Thymus (tissue), 11 donors: Measurements from ENCODE around the gene UBE4A. TPM values are rescaled to one million over a fixed set of nuclear protein-coding genes. Genes with fewer than 3 reads are reported as not detected.

Experiments used
- DNase-seq, 9 donors: peaks; one replicate each; pipeline ENCODE4 v3.0.0-alpha.2; 2013; ENCODE audit warnings: low spot score in 9 of 9, low read depth in 6 of 9, missing footprints in 1 of 9
- H3K27ac ChIP-seq, 2 donors: one replicate each; pipeline ENCODE4 v1.5.1; 2013; ENCODE audit warnings: control low read depth in 1 of 2, low read depth in 1 of 2, low read length in 1 of 2, mild to moderate bottlenecking in 1 of 2, moderate library complexity in 1 of 2
- H3K27me3 ChIP-seq, 2 donors: one replicate each; pipeline ENCODE4 v1.5.1; 2013; ENCODE audit warnings: low read length in 1 of 2; ENCODE audit not compliant: control insufficient read depth in 2 of 2, insufficient read depth in 1 of 2
- H3K36me3 ChIP-seq, 2 donors: one replicate each; pipeline ENCODE4 v1.5.1; 2013; ENCODE audit warnings: low read length in 1 of 2, mild to moderate bottlenecking in 1 of 2, moderate library complexity in 1 of 2; ENCODE audit not compliant: control insufficient read depth in 2 of 2, insufficient read depth in 2 of 2
- H3K4me1 ChIP-seq, 2 donors: one replicate each; pipeline ENCODE4 v1.5.1; 2013; ENCODE audit warnings: low read length in 2 of 2; ENCODE audit not compliant: control insufficient read depth in 2 of 2, insufficient read depth in 2 of 2
- H3K4me3 ChIP-seq, 2 donors: one replicate each; pipeline ENCODE4 v1.5.1; 2013; ENCODE audit warnings: low read length in 2 of 2, control low read depth in 1 of 2, mild to moderate bottlenecking in 1 of 2
- H3K9me3 ChIP-seq, 2 donors: one replicate each; pipeline ENCODE4 v1.5.1; 2013; ENCODE audit warnings: low read length in 1 of 2, mild to moderate bottlenecking in 1 of 2; ENCODE audit not compliant: control insufficient read depth in 2 of 2, insufficient read depth in 1 of 2
- WGBS: extraction: QIAGEN DNeasy Blood & Tissue Kit; methylation state at CpG from one replicate; pipeline ENCODE4 v1.1.7; 2013; 5-methylcytosine and 5-hydroxymethylcytosine counted together
- polyA plus RNA-seq: library from polyadenylated mRNA; stranded (reverse); fragments of 200-250 nt; gene quantifications from one replicate; pipeline ENCODE4 v1.2.3, GENCODE V29; 2013
- total RNA-seq: library from RNA; stranded (reverse); fragments of 120-200 nt; gene quantifications from one replicate; pipeline ENCODE4 v1.2.4, GENCODE V29; 2013
- donor health status: healthy.

UBE4A gene
- total and polyA plus RNA-seq, 2 donors = 22.2 to 40.6 TPM

GRCh38 chr11:118318581-118319336, 40.6 kb upstream of the UBE4A start:
- WGBS = 84% methylated on average over 11 of the region's 11 CpGs
- no peak for DNase-seq
- H3K27me3 ChIP-seq = no peaks in the 10 kb centered on the region
- peaks cover 33 to 41% of the 10 kb centered on the region in 2 donors for H3K36me3 ChIP-seq
- H3K27ac ChIP-seq = peak overlapping the region; percentile 64 to 92
- peaks cover 0 to 10% of the 10 kb centered on the region in 2 donors for H3K9me3 ChIP-seq
- no peak overlapping the region for H3K4me3 ChIP-seq
- peaks cover 52 to 80% of the 10 kb centered on the region in 2 donors for H3K4me1 ChIP-seq

- WGBS = 15% methylated on average over 1 of the region's 1 CpG
- H3K4me3 ChIP-seq = no peak overlapping the region
- H3K36me3 ChIP-seq = peaks cover 27 to 38% of the 10 kb centered on the region in 2 donors
- no peak for DNase-seq
- H3K27ac ChIP-seq = peak overlapping the region; percentile 64 to 92
- H3K4me1 ChIP-seq = peaks cover 46 to 75% of the 10 kb centered on the region in 2 donors
- H3K27me3 ChIP-seq = no peaks in the 10 kb centered on the region
- peaks cover 0 to 10% of the 10 kb centered on the region in 2 donors for H3K9me3 ChIP-seq
Observed at GRCh38 chr11:118319337-118319707, 40.1 kb upstream of the UBE4A start.

DNA sequence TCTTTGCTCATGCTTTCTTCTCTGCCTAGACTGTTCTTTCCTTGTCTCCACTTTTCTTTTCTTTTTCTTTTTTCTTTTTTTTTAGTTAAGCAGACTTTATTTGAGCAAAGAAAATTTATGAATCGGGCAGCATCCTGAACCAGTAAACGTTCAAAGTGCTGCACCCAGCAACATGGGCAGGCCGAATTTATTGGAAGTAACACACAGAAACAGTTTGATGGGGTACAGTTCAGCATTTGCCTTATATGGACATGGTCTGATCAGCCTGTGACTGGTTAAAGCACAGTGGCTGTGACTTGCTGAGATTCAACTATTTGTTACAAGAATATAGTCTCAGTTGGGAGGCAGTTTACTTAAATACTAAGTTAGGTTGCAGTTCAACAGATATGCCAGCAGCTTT, 38.9 kb upstream of the UBE4A start:
- H3K4me3 ChIP-seq = no peak overlapping the region
- H3K9me3 ChIP-seq = peaks cover 0 to 10% of the 10 kb centered on the region in 2 donors
- 98% methylated on average over 3 of the region's 3 CpGs for WGBS
- no peak for DNase-seq
- H3K36me3 ChIP-seq = peaks cover 15 to 29% of the 10 kb centered on the region in 2 donors
- no peaks in the 10 kb centered on the region for H3K27me3 ChIP-seq
- H3K27ac ChIP-seq = peak overlapping the region in 1 of 2 donors; percentile 23
- H3K4me1 ChIP-seq = peaks cover 35 to 63% of the 10 kb centered on the region in 2 donors

DNA sequence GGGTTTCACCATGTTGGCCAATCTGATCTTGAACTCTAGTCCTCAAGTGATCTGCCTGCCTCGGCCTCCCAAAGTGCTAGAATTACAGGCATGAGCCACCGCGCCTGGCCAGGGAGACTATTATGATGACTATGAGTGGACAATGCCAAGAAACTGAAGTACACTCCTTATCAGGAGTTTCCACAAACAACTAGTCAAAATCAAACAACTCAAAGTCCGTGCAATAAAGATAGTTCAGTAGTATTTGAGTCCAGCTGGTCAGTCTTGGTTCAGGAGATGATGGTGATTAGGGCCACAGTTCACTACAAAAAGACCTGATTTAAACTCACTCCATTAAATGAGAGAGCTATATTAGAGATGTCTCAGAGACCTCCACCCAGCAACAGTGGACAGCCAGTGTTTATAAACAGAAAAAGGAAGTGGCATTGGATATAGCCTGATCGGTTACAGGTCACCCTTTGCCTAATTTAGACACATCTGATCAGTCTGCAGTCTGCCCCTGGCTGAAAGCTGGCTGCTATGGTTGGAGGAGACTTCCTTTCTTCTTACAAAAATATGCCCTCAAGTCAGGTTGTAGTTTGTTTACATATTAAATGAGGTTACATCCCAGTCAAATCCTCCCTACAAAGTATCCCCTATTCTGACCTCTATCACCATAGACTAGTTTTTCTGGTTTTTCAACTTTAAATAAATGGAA, 37.9 kb upstream of the UBE4A start:
- Histone ChIP-seq H3K36me3 (peaks cover 15 to 25% of the 10 kb centered on the region in 2 donors), H3K27ac (peak overlapping the region in 1 of 2 donors; percentile 29), H3K9me3 (peaks cover 0 to 10% of the 10 kb centered on the region in 2 donors), H3K27me3 (no peaks in the 10 kb centered on the region), H3K4me1 (peaks cover 30 to 53% of the 10 kb centered on the region in 2 donors), H3K4me3 (no peak overlapping the region)
- WGBS = 86% methylated on average over 5 of the region's 5 CpGs
- no peak for DNase-seq

DNA sequence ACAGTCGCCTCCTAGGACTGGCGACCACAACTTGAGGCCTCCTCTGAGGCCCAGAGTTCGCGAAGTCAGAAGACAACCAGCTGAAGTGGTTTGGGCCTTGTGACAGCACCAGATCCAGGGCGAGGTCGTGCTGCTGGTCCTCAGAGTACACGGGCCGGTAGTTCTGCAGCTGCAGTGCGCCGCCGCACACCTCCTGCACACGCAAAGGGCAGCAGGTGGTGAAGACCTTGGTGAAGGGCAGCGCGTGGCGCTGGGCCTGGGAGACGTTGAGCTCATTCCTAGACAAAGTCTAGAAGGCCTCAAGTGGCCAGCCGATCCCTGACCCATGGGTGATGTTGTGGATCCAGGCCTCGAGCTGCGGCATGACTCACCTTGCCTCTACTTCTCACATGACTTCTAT, 36.7 kb upstream of the UBE4A start:
- WGBS = 98% methylated on average over 19 of the region's 19 CpGs
- H3K4me1 ChIP-seq = peaks cover 20 to 41% of the 10 kb centered on the region in 2 donors
- no peaks in the 10 kb centered on the region for H3K27me3 ChIP-seq
- H3K4me3 ChIP-seq = no peak overlapping the region
- no peak for DNase-seq
- peaks cover 15 to 21% of the 10 kb centered on the region in 2 donors for H3K36me3 ChIP-seq
- no peak overlapping the region for H3K27ac ChIP-seq
- peaks cover 0 to 10% of the 10 kb centered on the region in 2 donors for H3K9me3 ChIP-seq

DNA sequence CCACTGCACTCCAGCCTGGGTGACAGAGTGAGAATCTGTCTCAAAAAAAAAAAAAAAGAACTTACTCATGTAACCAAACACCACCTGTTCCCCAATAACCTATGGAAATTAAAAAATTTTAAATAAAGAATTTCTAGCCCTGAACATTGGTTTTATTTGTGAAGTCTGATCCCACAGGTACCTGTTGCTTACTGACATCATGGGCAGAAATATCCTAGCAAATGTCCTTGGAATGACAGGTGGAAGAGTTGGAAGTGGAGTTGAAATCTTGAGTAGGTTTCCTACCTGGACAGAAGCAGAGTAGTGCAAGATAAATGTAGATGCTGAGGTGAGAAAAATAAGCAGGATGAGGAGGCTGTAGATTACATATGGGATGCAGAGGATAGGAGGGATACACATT, 34.1 kb upstream of the UBE4A start:
- H3K4me3 ChIP-seq = no peak overlapping the region
- DNase-seq = no peak
- peaks cover 4 to 21% of the 10 kb centered on the region in 2 donors for H3K36me3 ChIP-seq
- no peaks in the 10 kb centered on the region for H3K27me3 ChIP-seq
- H3K27ac ChIP-seq = no peak overlapping the region
- peaks cover 0 to 5% of the 10 kb centered on the region in 2 donors for H3K9me3 ChIP-seq
- H3K4me1 ChIP-seq = peaks cover 0 to 15% of the 10 kb centered on the region in 2 donors

DNA sequence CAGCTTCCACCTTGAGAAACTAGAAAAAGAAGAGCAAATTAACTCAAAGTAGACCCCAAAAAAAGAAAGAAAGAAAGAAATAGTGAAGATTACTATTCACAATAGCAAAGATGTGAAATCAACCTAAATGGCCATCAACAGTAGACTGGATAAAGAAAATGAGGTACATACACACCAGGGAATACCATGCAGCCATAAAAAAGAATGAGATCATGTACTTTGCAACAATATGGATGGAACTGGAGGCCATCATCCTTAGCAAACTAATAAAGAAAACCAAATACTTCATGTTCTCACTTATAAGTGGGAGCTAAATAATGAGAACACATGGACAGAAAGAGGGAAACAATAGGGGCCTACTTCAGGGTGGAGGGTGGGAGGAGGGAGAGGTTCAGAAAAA, 30.7 kb upstream of the UBE4A start:
- Histone ChIP-seq H3K36me3 (peaks cover 0 to 13% of the 10 kb centered on the region in 2 donors), H3K27me3 (no peaks in the 10 kb centered on the region), H3K4me3 (no peak overlapping the region), H3K4me1 (peaks cover 0 to 2% of the 10 kb centered on the region in 2 donors), H3K27ac (no peak overlapping the region), H3K9me3 (no peaks in the 10 kb centered on the region)
- no peak for DNase-seq

GRCh38 chr11:118334745-118335144, 24.7 kb upstream of the UBE4A start:
- Histone ChIP-seq H3K27me3 (no peaks in the 10 kb centered on the region), H3K4me1 (peaks cover 6 to 36% of the 10 kb centered on the region in 2 donors), H3K9me3 (no peaks in the 10 kb centered on the region), H3K36me3 (peaks cover 15 to 44% of the 10 kb centered on the region in 2 donors), H3K27ac (peak overlapping the region in 1 of 2 donors; percentile 51), H3K4me3 (no peak overlapping the region)
- DNase-seq = peak in 1 of 9 donors; percentile 60
- WGBS = 82% methylated on average over 1 of the region's 1 CpG

DNA sequence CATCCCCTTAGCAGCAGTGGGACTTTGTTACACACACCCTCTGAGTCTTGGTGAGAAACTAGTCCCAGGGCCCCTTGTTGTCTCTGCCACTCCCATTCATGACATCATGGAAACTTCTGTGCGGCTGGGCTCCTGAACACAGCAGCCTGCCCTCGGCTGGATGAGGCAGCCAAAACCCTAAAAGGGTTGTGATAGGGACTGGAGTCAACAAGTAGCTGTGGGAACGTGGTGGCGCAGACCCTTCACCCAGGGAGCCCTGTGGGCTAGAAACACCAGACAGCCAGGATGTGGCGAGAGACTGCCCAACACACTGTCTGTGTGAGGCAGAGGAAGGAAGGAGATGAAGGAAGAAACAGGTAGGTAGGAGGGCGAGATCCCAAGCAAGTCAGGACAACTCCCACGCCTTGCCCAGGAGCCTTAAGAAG, 20.8 kb upstream of the UBE4A start:
- Histone ChIP-seq H3K27me3 (no peaks in the 10 kb centered on the region), H3K4me3 (peak overlapping the region; percentile 65 to 95), H3K27ac (peak overlapping the region; percentile 93 to 95), H3K36me3 (peaks cover 23 to 60% of the 10 kb centered on the region in 2 donors), H3K9me3 (no peaks in the 10 kb centered on the region), H3K4me1 (peaks cover 9 to 46% of the 10 kb centered on the region in 2 donors)
- WGBS = 9% methylated on average over 7 of the region's 7 CpGs
- DNase-seq = peak; percentile 83 to 98 (median 94)
